ENCODE results near the gene PANK4.

DNA sequence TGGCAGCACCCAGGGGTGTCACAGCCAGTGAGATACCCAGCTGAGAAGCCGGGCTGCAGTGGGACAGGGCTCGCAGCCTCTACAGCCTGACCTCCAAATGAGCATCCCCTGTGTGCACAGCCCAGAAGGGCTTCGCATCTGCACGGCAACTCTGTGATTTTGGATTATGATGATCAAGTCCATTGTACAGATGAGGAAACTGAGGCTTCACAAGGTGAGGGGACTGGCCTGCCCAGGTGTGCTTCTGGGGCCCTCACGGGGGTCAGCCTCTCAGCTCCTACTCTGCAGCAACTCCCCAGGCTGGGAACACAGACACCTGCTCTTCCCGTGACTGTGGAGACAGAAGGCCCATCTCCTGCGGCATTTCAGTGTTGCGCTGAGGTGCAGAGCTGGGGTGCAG is 12.5 kb upstream of the PANK4 start:
- TF ChIP-seq POLR2A (IDR thresholded peaks at IDR 0.05; ENCODE audit: low read length) (no peak), GATA1 (IDR thresholded peaks at IDR 0.05; ENCODE audit: low read depth, low read length) (no peak)

All from erythroblast (primary cell).